ENCODE data around the gene CXXC1.
"Not testable (repeated sequence)": the region's sequence is repeated elsewhere in the genome, so short reads cannot be mapped to it uniquely, and the experiment has no call there.

The CXXC1 gene

DNA sequence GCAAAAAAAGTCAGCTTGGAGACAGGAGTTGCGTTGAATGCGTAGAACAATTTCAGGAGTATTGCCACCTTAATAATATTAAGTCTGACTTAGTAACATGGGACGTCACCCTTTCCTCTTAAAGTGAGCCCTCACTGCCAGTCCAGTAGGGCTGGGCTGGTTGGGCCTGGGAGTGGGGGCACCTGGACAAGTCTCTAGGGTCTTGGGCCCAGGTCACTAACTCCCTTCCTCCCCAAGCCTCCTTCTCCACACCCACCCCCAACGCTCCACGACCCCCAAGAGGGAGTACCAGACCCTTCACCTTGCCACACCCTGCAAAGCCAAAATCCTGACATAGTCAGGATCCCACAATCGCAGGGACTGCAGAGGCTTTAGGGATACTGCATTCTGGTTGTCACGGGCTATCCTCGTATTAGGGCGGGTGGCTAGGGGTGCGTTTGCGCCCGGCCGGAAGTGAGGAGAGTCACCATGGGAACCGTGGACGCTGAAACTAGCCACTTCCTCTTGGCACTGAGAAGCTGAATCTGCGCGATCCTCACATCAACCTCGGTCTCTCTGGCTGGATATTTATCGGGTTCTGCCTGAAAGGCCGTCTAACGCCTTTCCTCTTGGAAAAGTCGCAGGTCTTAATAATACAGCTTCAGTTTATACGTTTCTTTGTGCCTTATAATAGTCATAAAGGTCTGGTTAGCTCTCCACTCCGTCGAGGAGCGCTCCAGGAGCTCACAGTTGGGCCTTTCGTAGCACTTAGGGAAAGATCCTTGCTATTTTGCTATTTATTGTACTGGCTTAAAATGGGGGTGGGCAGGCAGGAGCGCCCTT, 10.3 kb upstream of the CXXC1 start:
- DNase-seq (ENCODE audit: low read depth, low spot score): peak; percentile 87

DNA sequence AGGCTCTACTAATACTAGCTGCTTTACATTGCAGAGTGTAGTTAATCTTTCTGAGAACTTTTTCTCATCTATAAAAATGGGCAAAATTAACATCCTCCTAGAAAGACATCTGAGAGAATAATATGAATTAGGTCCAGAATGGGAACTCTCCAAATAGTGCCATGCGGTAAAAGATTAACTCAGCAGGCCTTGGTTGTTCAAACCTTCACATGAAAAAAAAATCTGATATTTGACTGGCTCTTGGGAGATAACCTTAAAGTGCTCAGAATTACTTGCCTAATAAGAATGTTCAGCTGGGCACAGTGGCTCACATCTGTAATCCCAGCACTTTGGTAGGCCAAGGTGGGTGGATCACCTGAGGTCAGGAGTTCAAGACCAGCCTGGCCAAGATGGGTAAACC, 5.5 kb upstream of the CXXC1 start:
- DNase-seq (ENCODE audit: low read depth, low spot score): no peak

DNA sequence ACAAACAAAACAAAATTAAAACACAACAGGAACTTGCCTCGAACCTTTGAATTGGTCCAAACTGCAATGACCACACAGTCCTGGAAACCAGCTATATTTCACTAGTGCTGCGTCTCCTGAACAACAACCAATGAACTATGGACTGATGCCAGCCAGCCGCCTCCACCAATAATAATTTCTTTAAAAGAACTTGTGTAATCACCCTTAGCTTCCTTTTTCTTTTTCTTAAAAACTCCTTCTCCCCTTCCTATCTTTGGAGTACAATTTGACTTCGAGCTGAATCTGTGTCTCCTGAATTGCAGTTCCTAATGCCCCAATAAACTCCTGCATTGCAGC, 1.6 kb upstream of the CXXC1 start:
- DNase-seq (ENCODE audit: low read depth, low spot score): no peak

DNA sequence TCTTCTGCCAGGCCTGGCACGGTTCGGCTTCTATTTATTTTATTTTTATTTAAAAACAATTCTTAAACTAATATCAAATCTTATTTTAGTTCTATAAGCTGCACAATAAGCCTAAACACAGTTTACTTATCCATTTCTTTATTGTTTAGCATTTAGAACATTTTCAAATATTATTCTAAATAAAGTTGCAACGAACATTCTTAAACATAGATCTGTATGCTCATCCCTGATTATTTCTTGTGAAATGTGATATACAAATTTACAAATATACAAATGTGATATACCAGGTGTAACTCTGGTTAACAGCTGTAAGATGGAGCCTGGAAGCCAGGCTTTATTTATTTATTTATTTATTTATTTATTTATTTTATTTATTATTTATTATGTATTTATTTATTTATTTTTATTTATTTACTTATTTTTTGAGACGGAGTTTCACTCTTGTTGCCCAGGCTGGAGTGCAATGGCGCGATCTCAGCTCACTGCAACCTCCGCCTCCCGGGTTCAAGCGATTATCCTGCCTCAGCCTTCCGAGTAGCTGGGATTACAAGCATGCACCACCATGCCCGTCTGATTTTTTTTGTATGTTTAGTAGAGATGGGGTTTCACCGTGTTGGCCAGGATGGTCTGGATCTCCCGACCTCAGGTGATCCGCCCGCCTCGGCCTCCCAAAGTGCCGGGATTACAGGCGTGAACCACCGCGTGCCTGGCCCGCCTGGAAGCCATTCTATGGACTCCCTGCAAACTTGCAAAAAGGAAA, 1.0 kb upstream of the CXXC1 start:
- not testable (repeated sequence) for DNase-seq (ENCODE audit: low read depth, low spot score)

DNA sequence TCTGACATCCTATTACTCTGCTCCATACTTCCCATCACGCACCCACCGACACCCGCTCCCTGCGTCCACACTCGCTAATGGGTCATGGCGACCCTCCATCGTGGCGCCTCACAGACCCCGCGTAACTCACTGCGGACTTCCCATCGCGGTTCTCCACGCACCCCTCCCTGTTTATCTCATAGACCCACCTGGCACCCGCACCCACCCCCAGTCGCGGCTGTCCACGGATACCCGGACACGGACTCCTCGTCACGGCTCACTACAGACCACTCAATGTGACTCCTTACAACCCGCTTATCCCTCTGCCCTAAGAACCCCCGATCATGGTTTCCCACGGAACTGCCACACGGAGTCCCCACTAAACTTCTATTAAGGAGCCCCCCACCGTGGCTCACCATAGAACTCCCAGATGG, 458 bp downstream of the CXXC1 start:
- DNase-seq (ENCODE audit: low read depth, low spot score): peak; percentile 11

DNA sequence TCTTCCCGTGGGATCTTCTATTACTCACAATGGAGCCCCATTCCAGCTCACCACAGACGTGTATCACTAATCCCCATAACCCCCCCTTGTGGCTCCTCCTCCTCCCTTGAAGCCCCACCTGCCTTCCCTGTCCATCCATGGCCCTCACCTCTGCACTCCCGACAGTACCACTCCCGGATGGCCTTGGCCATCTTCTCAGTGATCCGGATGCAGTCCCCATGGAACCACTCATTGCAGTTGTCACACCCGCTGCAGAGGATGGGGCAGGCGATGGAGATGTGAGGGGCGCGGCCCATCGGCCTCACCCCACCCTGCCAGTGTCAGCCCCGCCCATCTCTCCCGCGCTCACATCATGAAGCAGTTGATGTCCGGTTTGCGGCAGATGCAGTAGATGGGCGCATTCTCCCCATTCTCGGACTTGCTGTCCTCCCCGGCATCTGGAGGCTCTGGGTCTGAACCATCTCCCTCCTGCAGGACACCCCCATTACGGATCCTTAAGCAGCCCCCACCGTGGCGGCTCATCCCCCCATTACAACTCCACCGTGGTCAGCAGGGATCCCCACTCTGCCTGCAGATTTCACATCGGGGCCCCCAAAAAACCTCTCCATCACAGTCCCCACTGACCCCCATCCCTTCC, 983 bp downstream of the CXXC1 start:
- DNase-seq (ENCODE audit: low read depth, low spot score): peak; percentile 34

DNA sequence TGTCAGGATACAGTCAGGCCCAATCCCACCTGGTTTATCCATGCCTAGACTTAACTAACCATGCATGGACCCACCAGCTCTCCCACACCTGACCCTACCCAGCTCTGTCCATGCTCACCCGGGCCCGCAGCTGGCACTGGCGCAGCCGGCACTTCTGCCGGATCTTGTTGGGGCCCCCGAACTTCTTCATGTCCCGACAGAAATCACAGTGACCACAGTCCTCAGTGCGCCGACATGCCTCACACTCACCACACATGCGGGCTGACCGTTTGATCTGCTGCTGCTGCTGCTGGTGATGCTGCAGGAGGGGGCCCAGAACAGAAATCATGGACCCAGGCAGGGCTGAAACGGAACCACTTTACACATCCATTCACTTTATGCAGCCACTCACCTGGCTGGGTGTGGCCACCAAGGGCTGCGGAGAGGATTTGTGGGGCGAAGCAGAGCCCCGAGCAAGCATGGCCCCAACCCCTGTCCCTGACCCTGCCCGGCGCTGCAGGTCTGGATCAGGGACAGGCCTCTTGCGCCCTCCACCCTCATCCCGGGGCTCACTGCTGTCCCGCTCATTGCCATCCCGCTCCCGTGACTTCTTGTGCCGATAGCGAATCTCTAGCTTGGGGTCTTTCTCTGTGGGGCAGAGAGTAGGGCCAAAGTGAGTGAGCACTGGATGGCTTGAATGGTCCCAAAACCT, 1.7 kb downstream of the CXXC1 start:
- no peak for DNase-seq (ENCODE audit: low read depth, low spot score)

DNA sequence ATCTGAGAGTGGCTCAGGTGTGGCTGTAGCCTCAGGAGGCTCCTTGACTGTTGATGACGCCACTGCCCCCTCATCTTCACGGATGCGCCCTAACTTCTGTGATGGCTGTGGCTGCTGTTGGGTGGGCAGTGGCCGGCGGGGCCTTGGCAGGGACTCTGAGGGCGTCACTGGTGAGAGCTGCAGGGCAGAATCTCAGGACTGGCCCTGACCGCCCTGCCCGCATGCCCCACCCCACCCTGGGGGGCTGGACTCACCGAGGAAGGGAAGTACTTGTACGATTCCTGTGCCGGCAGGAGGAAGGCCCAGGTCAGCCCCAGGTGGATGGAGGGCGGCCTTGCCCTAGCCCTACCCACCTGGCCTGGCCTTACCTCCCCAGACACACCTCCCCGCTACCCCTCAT, 2.4 kb downstream of the CXXC1 start:
- DNase-seq (ENCODE audit: low read depth, low spot score): no peak

DNA sequence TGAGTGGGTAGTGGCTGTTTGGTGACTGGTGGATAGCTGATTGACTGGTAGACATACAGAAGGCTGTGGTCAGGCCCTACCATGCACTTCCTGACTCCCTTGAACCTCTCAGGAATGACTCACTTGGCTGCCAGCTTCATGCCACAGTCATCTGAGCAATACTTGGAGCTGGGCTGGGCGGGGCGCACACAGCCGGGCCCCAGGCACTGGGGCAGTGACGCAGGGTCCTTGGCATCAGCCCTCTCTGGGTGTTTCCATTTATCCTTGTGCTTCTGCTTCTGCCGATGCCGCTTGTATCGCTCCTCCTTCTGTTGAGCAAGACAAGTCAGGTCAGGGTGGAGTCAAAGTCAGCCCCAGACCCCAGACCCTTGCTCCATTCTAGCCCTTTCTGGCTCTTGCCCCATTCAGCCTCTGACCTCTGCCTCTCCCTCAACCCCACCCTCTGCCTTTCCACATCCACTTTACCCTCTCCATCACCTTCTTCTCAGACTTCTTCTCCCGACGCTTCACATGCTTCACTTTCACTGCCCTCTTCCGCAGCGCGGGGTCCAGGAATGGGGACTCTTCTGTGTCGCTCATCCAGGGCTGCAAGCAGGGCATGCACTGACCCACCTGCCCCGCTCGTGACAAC, 3.1 kb downstream of the CXXC1 start:
- no peak for DNase-seq (ENCODE audit: low read depth, low spot score)

DNA sequence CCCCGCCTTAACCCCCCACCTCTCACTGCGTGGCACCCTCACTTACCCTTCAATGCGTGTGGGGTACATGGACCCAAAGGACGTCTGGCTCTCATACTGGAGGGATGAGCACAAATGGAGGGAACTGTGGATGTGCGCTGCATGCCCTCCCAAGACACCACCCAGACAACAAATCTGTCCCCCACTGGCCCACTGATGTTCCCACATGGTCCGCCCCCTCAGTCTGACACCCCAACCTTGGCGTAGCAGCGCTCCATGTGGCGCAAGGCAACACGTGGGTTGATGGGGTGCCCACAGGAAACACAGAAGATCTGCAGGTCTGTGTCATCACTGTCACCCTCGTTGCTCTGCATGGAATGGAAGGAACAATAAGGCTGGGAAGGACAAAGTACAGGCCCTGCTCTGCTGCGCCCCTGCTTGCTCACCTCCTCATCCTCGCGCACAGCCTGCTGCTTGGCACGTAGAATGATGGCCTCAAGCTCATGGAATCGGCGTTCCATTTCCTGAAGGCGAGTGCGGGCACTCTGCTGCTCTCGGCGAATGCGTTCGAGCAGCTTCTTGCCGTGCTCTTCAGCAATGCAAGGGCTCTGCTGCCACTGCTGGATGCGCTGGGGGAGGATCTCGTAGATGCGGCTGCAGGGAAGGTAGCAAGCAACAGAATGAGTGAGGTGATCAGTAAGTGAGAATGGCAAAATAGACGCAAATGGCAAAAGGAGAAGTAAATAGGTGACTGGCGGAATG, 3.9 kb downstream of the CXXC1 start:
- DNase-seq (ENCODE audit: low read depth, low spot score): no peak

DNA sequence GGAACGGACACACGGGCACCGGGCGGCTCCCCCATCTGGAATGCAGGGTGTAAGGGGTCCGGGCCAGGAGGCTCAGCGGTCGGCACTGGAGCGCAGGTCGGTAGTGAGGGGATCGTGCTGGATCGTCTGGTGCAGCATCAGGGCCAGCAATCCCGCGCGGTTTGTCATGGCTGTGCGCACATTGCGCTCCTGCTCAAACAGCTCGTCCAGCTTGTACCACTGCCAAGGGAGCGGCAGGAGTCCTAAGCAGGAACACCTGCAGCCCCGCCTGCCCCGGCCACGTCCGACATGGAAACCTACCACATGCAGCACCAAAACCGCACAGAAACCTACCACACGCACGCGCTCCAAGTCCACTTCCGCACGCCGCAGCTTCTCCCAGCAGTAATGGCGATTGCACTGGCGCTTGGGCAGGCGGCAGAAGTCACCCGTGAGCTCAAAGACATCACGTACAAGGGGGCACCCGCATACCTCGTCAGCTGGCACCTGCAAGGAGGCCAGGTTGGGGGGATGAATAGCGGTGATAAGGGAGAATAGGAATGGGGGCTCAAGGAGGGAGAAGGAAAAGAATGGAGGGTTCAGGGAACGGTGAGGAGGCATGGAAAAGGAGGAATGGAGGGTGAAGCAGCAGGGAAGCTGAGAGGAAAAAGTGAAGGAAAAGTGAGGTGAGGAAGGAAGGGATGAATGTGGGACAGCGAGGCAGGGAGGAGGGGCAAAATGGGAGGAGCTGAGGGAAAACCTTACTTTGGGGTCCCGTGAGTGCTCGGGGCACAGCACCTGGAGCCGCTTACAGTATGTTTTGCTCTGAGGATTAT, 4.8 kb downstream of the CXXC1 start:
- no peak for DNase-seq (ENCODE audit: low read depth, low spot score)

DNA sequence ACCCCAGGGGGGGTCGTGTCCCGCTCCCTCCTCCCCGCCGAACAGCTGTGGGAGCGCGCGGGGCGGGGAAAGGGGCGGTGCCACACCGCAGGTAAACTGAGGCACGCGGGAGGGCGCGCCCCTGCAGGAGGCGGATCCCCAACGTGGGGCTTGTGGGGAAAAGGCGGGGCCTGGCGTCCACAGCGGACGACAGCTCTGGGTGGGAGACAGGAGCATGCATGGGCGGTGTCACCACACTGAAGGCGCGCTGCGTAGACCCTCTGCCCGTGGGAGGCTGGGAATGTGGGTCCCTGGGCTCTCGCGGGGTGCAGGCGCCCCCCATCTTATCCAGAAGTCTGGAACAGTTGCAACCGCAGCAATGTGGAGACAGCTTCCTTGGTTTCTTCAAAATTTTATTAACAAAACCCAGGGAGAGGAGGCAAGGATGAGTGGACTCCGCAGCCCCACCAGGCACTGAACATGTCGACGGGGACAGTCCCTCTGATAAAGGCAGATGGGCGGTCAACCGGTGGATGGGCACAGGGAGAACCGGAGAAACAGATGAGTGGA, 5.4 kb downstream of the CXXC1 start:
- DNase-seq (ENCODE audit: low read depth, low spot score): no peak

DNA sequence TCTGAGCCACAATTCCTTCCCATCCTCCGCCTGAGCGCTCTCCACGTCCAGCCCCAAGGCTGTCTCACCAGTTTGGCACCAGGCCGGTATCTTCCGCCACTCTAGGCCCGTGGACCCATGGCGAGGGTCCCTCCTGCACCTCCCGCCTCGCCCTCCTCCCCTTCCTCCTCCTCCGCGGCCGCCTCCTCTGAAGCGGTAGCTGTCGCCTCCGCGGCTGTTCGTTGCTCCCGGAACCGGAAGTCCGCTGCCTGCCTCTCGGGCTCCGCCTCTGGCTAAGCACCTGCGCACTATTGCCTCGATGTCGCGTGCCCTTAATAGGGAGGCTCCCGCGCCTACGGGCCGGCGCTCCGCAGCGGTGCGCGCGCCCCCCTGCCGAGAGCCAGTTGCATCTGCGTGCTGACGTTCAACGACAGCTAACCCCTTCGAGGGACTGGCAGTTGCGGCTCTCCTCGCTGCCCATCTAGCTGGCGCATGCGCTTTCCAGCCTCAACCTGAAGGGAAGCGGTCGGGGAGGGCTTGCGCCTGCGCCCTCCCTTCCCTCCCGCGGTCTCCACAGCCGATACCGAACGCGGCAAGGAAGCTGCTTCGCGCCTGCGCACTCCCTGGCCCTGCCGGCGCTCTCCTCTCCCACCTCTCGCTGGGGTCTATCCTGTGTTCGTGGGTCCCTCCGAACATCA, 6.1 kb downstream of the CXXC1 start, which contains the start of gene MBD1:
Gene MBD1, minus strand, starts transcription at position 229 of the 677 bp plus-strand sequence. CDS start 1,531 bp downstream, outside the sequence.
- peak; percentile 99 for DNase-seq (ENCODE audit: low read depth, low spot score)

DNA sequence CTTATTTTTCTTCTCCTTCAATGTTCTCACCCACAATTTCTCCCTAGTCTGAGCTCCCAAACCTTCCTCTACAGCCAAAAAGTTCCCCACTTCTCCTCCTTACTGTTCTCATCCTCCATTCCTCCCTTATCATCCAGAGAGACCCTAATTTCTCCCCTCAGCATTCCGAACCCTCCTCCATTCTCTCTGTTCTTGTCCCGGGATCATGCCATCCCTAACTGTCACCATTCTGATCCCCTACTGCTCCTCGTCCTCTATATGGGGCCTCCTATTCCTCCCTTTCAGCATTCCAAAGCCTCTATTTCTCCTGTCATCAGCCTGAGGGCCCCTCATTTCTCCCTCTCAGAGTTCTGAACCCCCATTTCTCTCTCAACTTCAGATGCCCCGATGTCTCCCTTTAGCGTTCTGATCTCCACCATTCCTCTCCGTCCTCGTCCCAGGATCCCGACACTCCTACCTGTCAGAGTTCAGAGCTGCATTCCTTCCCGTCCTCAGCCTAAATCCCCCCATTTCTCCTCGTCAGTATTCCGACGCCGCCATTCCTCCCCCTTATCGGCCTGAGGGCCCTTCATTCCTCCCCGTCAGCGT, 6.7 kb downstream of the CXXC1 start:
- no peak for DNase-seq (ENCODE audit: low read depth, low spot score)

DNA sequence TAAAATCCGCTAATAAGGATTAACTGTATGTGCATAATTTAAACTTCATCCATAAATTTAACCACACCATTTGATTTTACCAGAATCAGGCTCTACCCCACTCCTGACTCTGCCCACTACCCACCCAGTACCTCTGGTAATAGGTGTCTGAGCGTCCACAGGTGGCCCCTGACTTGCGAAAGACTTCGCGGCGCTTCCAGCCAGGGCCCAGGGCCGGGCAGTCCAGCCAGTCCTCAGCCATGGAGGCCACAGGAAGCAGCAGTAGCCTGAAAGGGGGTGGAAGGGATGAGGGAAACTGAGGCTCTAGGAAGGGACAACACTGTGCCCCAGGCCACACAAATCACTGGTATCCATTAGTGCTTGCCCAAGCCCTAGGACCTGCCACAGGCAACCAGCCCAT, 7.7 kb downstream of the CXXC1 start:
- DNase-seq (ENCODE audit: low read depth, low spot score): no peak

DNA sequence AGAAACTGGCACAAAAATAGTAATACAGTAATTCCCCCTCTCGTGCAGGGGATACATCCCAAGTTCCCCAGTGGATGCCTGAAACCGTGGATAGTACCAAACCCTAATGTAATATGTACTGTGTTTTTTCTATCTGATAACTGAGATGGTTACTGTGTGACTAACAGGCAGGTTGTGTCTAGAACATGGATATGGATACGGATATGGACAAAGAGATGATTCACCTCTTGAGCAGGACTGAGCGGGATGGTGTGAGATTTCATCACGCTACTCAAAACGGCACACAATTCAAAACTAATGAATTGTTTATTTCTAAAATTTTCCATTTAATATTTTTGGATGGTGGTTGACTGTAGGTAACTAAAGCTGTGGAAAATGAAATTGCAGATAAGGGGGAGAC, 9.6 kb downstream of the CXXC1 start:
- DNase-seq (ENCODE audit: low read depth, low spot score): peak; percentile 27

DNA sequence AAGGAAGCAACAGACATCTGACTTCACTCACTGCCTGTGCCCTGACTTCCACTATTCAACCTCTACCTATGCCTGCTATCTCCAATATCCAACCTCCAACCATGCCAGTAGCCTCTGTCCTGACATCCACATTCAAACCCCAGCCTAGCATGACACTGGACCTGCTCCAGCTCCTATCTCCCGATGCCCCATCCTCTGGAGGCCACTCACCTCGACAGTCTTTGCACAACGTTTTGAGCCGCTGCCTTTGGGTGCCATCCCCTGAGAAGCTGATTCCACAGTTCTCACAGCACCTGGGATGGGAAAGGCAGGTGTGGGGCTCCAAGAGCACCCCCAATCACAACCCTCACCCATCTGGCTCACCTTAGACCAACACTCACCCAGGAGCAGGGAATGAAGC, 11.0 kb downstream of the CXXC1 start:
- DNase-seq (ENCODE audit: low read depth, low spot score): no peak

DNA sequence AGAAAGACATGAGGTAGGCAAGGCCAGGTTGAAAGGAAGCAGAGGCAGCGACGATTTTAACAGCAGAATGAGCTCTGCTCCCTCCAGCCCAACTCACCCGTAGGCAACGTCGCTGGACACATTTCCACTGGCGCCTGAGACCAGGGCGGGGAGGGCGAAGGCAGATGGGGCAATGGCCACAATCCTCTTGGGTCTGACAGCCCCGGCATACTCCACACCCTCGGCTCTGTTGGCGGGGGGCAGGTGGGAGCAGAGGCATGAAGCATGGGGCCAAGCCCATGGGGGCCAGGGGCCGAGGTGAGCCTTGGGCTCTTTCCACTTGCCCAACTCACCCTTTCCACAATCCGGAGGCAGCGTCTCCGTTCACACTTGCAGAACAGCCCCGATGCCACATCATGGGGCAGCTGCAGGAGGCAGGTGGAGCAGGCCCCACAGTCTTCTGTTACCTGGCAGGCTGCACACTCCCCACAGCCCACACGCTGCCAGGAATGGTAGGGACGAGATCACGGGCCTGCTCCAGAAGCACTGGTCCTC, 11.9 kb downstream of the CXXC1 start:
- DNase-seq (ENCODE audit: low read depth, low spot score): no peak

Measured in astrocyte of the hippocampus (primary cell).